Type B pancreatic cell (in vitro differentiated cells): Measurements from ENCODE around the gene CRMP1. TPM values are rescaled to one million over a fixed set of nuclear protein-coding genes. Genes with fewer than 3 reads are reported as not detected.

ENCODE experiments used
- DNase-seq: peaks from one replicate; pipeline ENCODE4 v3.0.0; 2021; ENCODE audit warnings: mixed read lengths; ENCODE audit not compliant: unreplicated experiment; ENCODE audit errors: extremely low spot score
- H3K27ac Mint-ChIP-seq: 2 replicates; pipeline ENCODE4 v1.8.0; 2021; ENCODE audit warnings: mild to moderate bottlenecking, mixed read lengths
- H3K27me3 Mint-ChIP-seq: 2 replicates; pipeline ENCODE4 v1.8.0; 2021; ENCODE audit warnings: mixed read lengths
- H3K36me3 Mint-ChIP-seq: 2 replicates; pipeline ENCODE4 v1.8.0; 2021; ENCODE audit warnings: mixed read lengths
- H3K4me1 Mint-ChIP-seq: one replicate; pipeline ENCODE4 v1.8.0; 2021; ENCODE audit warnings: mixed read lengths; ENCODE audit not compliant: unreplicated experiment
- H3K4me3 Mint-ChIP-seq: 2 replicates; pipeline ENCODE4 v1.8.0; 2021; ENCODE audit warnings: mild to moderate bottlenecking, mixed read lengths
- H3K9me3 Mint-ChIP-seq: 2 replicates; pipeline ENCODE4 v1.8.0; 2021; ENCODE audit warnings: mixed read lengths
- CTCF ChIP-seq: fragments of 200-600 bp; sonication (generic); conservative IDR thresholded peaks from 2 replicates; pipeline ENCODE4 v1.5.0; 2021; ENCODE audit warnings: antibody characterized with exemption, mild to moderate bottlenecking
- microRNA-seq: library from miRNA; unstranded; fragments of <30 nt; microRNA quantifications from one replicate; pipeline ENCODE4, GENCODE V29; 2020
- total RNA-seq: library from RNA; stranded (reverse); gene quantifications from 2 replicates; pipeline ENCODE4 v1.2.1, GENCODE V29; 2021; ENCODE audit warnings: low replicate concordance

CRMP1 gene
- total RNA-seq, 1 donor from 2014 or later, result 40.4 TPM

GRCh38 chr4:5772528-5773270 lies 120.2 kb downstream of the CRMP1 start:
- Mint-ChIP-seq H3K27ac (peak overlapping the region; percentile 23), H3K4me1 (peaks cover 16% of the 10 kb centered on the region), H3K36me3 (peaks cover 44% of the 10 kb centered on the region), H3K27me3 (no peaks in the 10 kb centered on the region), H3K9me3 (peaks cover 11% of the 10 kb centered on the region), H3K4me3 (no peak overlapping the region)
- peak; percentile 37 for DNase-seq
- TF ChIP-seq CTCF, result no peak

Small RNA genes lying within 50 kb of the gene (microRNA-seq; reads per million reads assigned to microRNA genes)
- not detected for gene MIR378D1

Other genes with a start within 250 kb of the CRMP1 start
- gene EVC2, start 184.5 kb downstream of the CRMP1 start, total RNA-seq, result 3.5 and 4.5 TPM in 2 replicates
- gene EVC, start 181.9 kb downstream of the CRMP1 start, total RNA-seq, result 14.5 and 29.2 TPM in 2 replicates
- gene C4orf50, start 125.3 kb upstream of the CRMP1 start, total RNA-seq, result 0.19 and 0.52 TPM in 2 replicates